ENCODE results near the gene HOMER2. TPM values are rescaled to one million over a fixed set of nuclear protein-coding genes. Genes with fewer than 3 reads are reported as not detected.

The HOMER2 gene
- total and polyA plus RNA-seq, 2 donors (not counting 3 experiments of a cell fraction or from before 2014, with no cell fraction given) = 0.60 to 0.68 TPM

DNA sequence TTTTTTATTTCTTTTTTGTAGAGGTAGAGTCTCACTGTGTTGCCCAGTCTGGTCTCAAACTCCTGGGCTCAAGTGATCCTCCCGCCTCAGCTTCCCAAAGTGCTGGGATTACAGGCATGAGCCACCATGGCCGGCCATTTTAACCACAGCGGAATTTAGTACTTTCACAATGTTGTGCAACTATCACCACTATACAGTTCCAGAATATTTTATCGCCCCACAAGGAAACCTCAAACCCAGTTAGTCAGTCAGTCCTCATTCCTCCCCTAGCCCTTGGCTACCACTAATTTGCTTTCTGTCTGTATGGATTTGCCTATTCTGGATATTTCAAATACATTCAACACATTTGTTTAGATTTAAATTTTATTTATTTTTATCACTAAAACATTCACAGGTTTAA lies 15.5 kb upstream of the HOMER2 start:
- Histone ChIP-seq H3K36me3 (ENCODE audit: control insufficient read depth in 2 of 2, extremely low read depth in 1 of 2, insufficient read depth in 2 of 2, low read length in 2 of 2) (no peaks in the 10 kb centered on the region), H3K9me1 (replicated peaks; ENCODE audit: control insufficient read depth, extremely low read depth, insufficient read depth, low read length) (no peaks in the 10 kb centered on the region), H3K4me1 (ENCODE audit: control insufficient read depth, extremely low read depth, insufficient read depth, low read length) (no peaks in the 10 kb centered on the region), H4K20me1 (replicated peaks; ENCODE audit: control insufficient read depth, extremely low read depth, insufficient read depth, low read length) (no peaks in the 10 kb centered on the region), H3K9me3 (replicated peaks; ENCODE audit: control insufficient read depth, insufficient read depth, low read length) (no peaks in the 10 kb centered on the region), H3K27me3 (ENCODE audit: control insufficient read depth in 2 of 2, insufficient read depth in 2 of 2, low read length in 2 of 2) (peaks cover 1 to 9% of the 10 kb centered on the region in 2 experiments), H3K4me3 (replicated peaks in 1 of 3; ENCODE audit: insufficient read depth in 1 of 3, low read depth in 1 of 3, low read length in 3 of 3) (no peak overlapping the region), H3K9ac (replicated peaks; ENCODE audit: extremely low read depth, insufficient read depth, low read length) (no peak overlapping the region), H3K4me2 (ENCODE audit: insufficient read depth, low read length) (no peak overlapping the region), H3K79me2 (ENCODE audit: control insufficient read depth, insufficient read depth, low read length) (no peaks in the 10 kb centered on the region), H3K27ac (ENCODE audit: insufficient read depth, low read depth, low read length) (no peak overlapping the region), H2AFZ (ENCODE audit: low read depth, low read length) (no peak overlapping the region)
- no peak for DNase-seq (ENCODE audit: low read depth, low spot score)
- no peak for FAIRE-seq
- dilution Hi-C loops (cut with MboI; ENCODE audit: extremely low pct_ligation_motif_present, low sequenced_read_pairs) (no loop called here), intact Hi-C loops (cut with micrococcal nuclease) (no loop called here)
- BruUV-seq (replicated peaks) = no TSS peak
- CTCF ChIA-PET = no interaction called here
- POLR2A ChIA-PET = no interaction called here
- TF ChIP-seq, protein P1, sequence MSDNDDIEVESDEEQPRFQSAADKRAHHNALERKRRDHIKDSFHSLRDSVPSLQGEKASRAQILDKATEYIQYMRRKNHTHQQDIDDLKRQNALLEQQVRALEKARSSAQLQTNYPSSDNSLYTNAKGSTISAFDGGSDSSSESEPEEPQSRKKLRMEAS (IDR thresholded peaks at IDR 0.05; ENCODE audit: insufficient read depth, insufficient read length) = no peak
- TF ChIP-seq POLR2AphosphoS5 (IDR thresholded peaks at IDR 0.05; ENCODE audit: insufficient read depth, low read depth, low read length) (no peak), MYC (IDR thresholded peaks at IDR 0.05; ENCODE audit: low read depth, low read length) (no peak), JUN (IDR thresholded peaks at IDR 0.05; ENCODE audit: borderline replicate concordance, insufficient read depth, insufficient read length, low read depth) (no peak), FOS (IDR thresholded peaks at IDR 0.05; ENCODE audit: borderline replicate concordance, insufficient read depth, low read length) (no peak), EZH2 (IDR thresholded peaks at IDR 0.05; ENCODE audit: borderline replicate concordance, low read depth, low read length, severe bottlenecking) (no peak), GATA2 (IDR thresholded peaks at IDR 0.05; ENCODE audit: insufficient read depth, insufficient read length, low read depth, low read length) (no peak), POLR2A (IDR thresholded peaks at IDR 0.05; ENCODE audit: low read depth, low read length) (no peak)
- TF ChIP-seq, protein P2, sequence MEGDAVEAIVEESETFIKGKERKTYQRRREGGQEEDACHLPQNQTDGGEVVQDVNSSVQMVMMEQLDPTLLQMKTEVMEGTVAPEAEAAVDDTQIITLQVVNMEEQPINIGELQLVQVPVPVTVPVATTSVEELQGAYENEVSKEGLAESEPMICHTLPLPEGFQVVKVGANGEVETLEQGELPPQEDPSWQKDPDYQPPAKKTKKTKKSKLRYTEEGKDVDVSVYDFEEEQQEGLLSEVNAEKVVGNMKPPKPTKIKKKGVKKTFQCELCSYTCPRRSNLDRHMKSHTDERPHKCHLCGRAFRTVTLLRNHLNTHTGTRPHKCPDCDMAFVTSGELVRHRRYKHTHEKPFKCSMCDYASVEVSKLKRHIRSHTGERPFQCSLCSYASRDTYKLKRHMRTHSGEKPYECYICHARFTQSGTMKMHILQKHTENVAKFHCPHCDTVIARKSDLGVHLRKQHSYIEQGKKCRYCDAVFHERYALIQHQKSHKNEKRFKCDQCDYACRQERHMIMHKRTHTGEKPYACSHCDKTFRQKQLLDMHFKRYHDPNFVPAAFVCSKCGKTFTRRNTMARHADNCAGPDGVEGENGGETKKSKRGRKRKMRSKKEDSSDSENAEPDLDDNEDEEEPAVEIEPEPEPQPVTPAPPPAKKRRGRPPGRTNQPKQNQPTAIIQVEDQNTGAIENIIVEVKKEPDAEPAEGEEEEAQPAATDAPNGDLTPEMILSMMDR (IDR thresholded peaks at IDR 0.05; ENCODE audit: extremely low read depth in 1 of 2, insufficient read depth in 1 of 2, low read depth in 1 of 2, low read length in 2 of 2) = no peak

All from endothelial cell of umbilical vein (primary cell).